Breast epithelium (tissue), 3 donors: Measurements from ENCODE around the gene GPX2.

ENCODE experiments used
- CTCF ChIP-seq, 3 donors: fragments of 450-650 bp; IDR thresholded peaks; one replicate each; pipeline ENCODE4 v1.5.1; 2016 to 2017; ENCODE audit warnings: antibody characterized with exemption in 3 of 3, mild to moderate bottlenecking in 3 of 3, moderate library complexity in 3 of 3
- POLR2A ChIP-seq: fragments of 450-650 bp; IDR thresholded peaks from one replicate; pipeline ENCODE4 v1.6.1; 2016; ENCODE audit warnings: antibody characterized with exemption, mild to moderate bottlenecking, moderate library complexity

GRCh38 chr14:64920465-64920864 is 22.1 kb downstream of the GPX2 start:
- TF ChIP-seq POLR2A (no peak), CTCF (IDR thresholded peaks at IDR 0.05) (no peak)
